GM18526 (cell line): ENCODE results near the gene BCL6B.

Source experiments
- POLR2A ChIP-seq: IDR thresholded peaks from 3 replicates; pipeline ENCODE4 v1.6.1; 2011; ENCODE audit not compliant: insufficient read length; ENCODE audit errors: extremely low read depth

BCL6B gene

GRCh38 chr17:7022781-7023571, at the start of gene BCL6B:
Gene BCL6B, plus strand, starts transcription at chr17:7023050. Its CDS starts 622 bp downstream, at chr17:7023672.
- no peak for TF ChIP-seq POLR2A

GRCh38 chr17:6981426-6981825, 41.4 kb upstream of the BCL6B start:
- TF ChIP-seq POLR2A: no peak

- TF ChIP-seq POLR2A: no peak
Observed at GRCh38 chr17:6985266-6985665, 37.6 kb upstream of the BCL6B start.

- no peak for TF ChIP-seq POLR2A
Observed at GRCh38 chr17:6986676-6987075, 36.2 kb upstream of the BCL6B start.

GRCh38 chr17:6989779-6990178, 33.1 kb upstream of the BCL6B start:
- no peak for TF ChIP-seq POLR2A

- TF ChIP-seq POLR2A: no peak
Observed at GRCh38 chr17:6994118-6994598, 28.7 kb upstream of the BCL6B start.

GRCh38 chr17:6994666-6995256, 28.1 kb upstream of the BCL6B start:
- TF ChIP-seq POLR2A: no peak

- no peak for TF ChIP-seq POLR2A
Observed at GRCh38 chr17:6995500-6996255, 27.2 kb upstream of the BCL6B start, which contains the start of gene ALOX12. Gene ALOX12, plus strand, starts transcription at chr17:6996049. Its CDS starts 69 bp downstream, at chr17:6996118.

GRCh38 chr17:6996256-6997011, 26.4 kb upstream of the BCL6B start:
- no peak for TF ChIP-seq POLR2A

- TF ChIP-seq POLR2A: no peak
Observed at GRCh38 chr17:6997171-6997570, 25.7 kb upstream of the BCL6B start.

- no peak for TF ChIP-seq POLR2A
Observed at GRCh38 chr17:6998855-6999508, 23.9 kb upstream of the BCL6B start.

- no peak for TF ChIP-seq POLR2A
Observed at GRCh38 chr17:7001318-7001961, 21.4 kb upstream of the BCL6B start.

GRCh38 chr17:7002288-7003047, 20.4 kb upstream of the BCL6B start:
- TF ChIP-seq POLR2A: no peak
